PC-9 (cell line): ENCODE results near the gene CCPG1.

Experiments
- CTCF ChIP-seq: fragments of 200-600 bp; sonication (generic); conservative IDR thresholded peaks from 2 replicates; pipeline ENCODE4 v1.6.1; 2017; ENCODE audit warnings: mixed run types, antibody characterized with exemption, mild to moderate bottlenecking, moderate library complexity
- EZH2 ChIP-seq: fragments of 200-600 bp; sonication (generic); IDR thresholded peaks from 2 replicates; pipeline ENCODE4 v1.8.0; 2017; ENCODE audit warnings: antibody characterized with exemption, low read depth

- TF ChIP-seq CTCF (no peak), EZH2 (no peak)
Measured at GRCh38 chr15:55320238-55320550, 88.0 kb downstream of the CCPG1 start.
